NCI-H1048 (cell line): ENCODE measurements around the gene CTAGE9.
"Not testable (repeated sequence)": the region's sequence is repeated elsewhere in the genome, so short reads cannot be mapped to it uniquely, and the experiment has no call there.

ENCODE experiments used
- DNase-seq: peaks from one replicate; lab custom pipeline; 2025; lab: John Stamatoyannopoulos, UW

Gene CTAGE9, protein sequence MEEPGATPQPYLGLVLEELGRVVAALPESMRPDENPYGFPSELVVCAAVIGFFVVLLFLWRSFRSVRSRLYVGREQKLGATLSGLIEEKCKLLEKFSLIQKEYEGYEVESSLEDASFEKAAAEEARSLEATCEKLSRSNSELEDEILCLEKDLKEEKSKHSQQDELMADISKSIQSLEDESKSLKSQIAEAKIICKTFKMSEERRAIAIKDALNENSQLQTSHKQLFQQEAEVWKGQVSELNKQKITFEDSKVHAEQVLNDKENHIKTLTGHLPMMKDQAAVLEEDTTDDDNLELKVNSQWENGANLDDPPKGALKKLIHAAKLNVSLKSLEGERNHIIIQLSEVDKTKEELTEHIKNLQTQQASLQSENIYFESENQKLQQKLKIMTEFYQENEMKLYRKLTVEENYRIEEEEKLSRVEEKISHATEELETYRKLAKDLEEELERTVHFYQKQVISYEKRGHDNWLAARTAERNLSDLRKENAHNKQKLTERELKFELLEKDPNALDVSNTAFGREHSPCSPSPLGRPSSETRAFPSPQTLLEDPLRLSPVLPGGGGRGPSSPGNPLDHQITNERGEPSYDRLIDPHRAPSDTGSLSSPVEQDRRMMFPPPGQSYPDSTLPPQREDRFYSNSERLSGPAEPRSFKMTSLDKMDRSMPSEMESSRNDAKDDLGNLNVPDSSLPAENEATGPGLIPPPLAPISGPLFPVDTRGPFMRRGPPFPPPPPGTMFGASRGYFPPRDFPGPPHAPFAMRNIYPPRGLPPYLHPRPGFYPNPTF

GRCh38 chr6:131710917-131711316 is at the start of gene CTAGE9:
TSS of gene CTAGE9 (minus strand) at chr6:131711017. CDS start at chr6:131711017, 0 bp downstream.
- DNase-seq = not testable (repeated sequence)

DNA sequence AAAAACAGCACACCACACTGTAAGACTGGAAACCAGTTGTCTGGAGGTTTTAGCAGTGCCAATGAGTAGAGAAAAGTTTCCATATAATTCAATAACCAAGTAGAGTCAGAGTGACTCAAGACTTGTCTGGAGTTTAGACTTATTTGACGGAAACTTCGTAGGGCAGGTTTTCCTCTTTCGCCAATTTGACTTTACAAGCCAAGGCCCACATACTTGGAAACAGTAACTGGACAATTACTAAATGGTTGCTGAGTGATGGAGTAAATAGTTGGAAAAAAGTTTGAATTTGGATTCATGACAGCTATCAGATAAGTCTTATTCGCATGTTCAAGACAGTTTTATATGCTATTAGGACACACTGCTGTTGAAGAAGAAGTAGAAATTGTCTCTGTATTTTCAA is 48.1 kb upstream of the CTAGE9 start:
- no peak for DNase-seq

DNA sequence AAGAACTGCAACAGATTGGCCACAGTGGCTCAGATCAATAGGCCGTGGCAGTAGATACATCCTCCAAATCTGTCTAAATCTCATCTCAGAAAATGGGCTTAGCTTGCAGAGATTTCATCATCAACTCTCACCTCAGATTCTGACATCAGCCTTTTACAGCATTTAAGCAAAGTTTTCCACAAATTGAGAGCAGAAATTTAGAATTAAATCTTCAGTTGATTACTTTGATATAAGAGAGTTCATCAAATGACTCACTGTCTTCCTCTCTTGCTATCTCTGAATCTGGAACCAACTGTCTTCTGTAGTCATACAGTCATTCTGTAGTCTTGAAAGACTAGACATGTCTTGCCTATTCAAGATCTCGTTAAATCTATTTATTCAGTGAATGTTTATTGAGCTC is 45.2 kb upstream of the CTAGE9 start:
- no peak for DNase-seq

GRCh38 chr6:131755597-131755996 is 44.8 kb upstream of the CTAGE9 start:
- no peak for DNase-seq

DNA sequence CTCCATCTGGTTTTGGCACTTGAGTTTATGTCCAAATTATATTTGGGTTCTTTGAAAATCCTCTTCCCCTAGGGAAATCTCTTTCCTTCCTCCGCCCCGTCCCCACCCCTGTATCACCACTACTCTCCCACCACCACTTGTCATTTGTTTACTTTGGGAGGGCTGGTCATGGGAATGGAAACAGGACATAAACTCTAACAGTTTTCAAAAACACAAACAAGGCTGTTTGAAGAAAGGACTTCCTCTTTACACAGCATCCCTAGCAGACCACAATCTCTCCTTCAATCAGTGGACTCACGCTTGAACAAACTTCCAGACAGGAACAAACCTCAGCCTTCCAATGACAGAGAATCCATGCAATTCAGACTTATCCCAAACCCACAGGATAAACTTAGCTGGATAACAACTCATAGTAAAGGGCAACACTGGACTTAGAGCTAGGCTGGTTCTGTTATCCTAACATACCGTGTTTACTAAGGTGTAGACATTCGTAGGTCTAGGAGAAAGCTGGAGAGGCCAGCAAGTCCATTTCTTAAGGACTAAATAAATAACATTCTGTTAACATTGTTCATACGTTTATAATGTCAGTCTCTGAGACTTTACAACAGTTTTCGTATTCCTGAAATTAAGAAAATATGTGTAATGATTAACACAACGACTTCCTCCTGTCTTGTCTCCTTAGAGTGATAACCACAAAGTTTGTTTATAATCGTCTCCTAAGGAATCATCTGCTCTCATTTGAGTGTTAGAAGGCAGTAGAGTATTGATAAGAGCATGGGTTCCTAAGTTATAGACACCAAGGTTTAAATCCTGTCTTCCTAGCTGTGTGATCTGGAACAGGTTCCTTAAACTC is 44.1 kb upstream of the CTAGE9 start:
- DNase-seq = no peak

DNA sequence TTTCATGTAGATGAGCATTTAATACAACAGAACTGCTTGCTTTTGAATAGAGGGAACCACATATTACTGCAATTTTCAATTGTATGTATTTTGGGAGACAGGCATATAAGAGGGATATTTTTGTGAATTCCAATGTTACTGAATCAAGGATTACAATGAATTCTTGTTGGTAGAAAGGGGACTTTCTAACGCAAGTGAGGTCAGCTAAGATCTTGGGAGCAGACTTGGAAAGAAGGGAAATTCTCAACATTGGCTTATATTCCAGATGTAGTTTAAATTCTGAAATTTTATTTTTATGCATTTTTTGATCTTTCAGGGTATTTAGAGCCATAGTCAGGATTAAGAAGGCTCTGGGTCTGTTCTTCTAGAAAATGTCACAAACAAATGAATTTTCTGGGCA is 43.3 kb upstream of the CTAGE9 start:
- DNase-seq = no peak

GRCh38 chr6:131751012-131751715 is 40.3 kb upstream of the CTAGE9 start:
- DNase-seq = not testable (repeated sequence)

- DNase-seq = no peak
Observed at GRCh38 chr6:131749023-131749422, 38.2 kb upstream of the CTAGE9 start.

- DNase-seq = no peak
Observed at GRCh38 chr6:131747821-131748353, 37.1 kb upstream of the CTAGE9 start.

GRCh38 chr6:131745476-131745875 is 34.7 kb upstream of the CTAGE9 start:
- DNase-seq = no peak

- DNase-seq = no peak
Observed at GRCh38 chr6:131744432-131745287, 33.8 kb upstream of the CTAGE9 start.

GRCh38 chr6:131741688-131742393 is 31.0 kb upstream of the CTAGE9 start:
- no peak for DNase-seq

DNA sequence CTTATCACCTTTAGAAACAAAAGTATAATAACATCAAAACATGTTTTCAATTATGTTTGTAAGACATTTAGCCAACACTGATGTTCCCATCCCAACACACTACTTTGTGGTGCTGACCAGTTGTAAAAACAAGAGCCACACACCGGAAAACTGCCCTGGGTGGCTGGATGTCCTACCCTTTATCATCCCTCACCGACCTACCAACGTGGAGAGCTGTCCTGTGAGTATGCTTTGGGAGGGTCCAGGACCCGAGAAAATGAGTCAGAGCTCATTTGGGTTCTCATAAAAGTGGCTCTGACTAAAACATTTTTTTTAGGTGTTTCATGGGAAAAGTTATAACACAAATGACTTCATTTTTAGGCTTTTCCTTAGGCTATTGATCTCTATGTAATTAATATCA is 29.3 kb upstream of the CTAGE9 start:
- DNase-seq = no peak

DNA sequence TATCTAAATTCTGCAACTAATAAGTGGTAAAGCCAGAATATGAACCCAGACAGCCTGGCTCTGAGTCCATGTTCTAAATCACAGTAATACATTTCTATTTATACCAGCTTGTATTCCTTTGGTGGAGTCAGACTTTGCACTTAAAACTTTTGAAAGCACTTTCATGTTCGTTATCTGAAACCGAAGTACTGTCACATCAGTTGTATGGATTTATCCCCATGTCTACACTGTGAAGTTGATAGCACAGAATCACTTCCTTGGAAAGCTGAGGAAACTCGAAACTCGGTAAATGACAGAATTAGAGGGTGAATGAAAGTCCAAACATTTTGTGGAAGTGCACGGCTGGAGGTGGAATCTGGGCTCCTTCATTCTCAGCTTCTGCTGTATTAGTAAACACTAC is 28.3 kb upstream of the CTAGE9 start:
- DNase-seq = no peak

- no peak for DNase-seq
Observed at GRCh38 chr6:131736811-131737210, 26.0 kb upstream of the CTAGE9 start.

- DNase-seq = no peak
Observed at GRCh38 chr6:131736003-131736596, 25.3 kb upstream of the CTAGE9 start.

DNA sequence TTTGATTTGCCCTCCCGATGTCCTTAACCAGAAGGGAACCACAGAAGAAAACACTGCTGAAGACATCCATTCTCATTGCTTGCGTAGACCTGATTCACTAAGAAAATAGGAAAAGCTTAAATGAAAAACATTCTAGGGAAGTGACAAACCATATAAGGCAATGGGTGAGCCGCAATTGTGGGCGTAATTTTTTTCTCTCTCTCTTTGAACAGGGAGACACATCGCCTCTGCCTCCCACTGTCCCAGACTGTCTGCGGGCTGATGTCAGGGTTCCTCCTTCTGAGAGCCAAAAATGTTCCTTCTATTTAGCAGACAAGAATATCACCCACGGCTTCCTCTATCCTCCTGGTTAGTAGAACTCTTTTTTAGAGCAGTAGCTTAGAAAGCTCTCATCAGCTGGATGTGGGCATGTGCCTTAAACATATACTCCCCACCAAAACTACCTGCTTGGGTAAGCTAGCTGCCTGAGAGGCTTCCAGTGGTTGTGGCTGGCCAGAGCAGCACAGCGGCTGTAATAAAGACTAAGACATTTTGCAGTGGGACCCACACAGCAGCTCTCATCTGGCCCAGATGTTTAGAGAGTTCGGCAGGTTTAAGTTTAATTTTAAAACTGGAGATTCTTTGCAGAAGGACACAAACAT is 22.7 kb upstream of the CTAGE9 start:
- DNase-seq = no peak

- DNase-seq = no peak
Observed at GRCh38 chr6:131731224-131731623, 20.4 kb upstream of the CTAGE9 start.

DNA sequence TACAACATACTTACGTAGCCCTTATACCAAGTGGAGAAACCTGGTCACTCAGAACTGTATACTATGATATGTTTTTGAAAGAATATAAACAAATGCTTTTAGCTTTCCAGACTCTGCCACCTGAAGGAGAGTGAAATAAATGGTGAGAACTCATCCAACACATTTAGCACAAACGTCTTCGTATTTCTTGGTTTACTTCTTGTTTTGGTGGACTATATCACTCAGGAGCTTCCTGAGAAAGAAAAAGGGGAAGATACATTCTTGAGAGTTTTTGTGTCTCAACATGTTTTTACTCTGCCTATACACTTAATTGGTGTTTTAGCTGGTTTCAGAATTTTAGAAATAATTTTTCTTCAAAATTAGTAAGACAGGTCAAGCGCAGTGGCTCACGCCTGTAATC is 19.4 kb upstream of the CTAGE9 start:
- no peak for DNase-seq
